Vagina (tissue), 2 donors: ENCODE results near the gene IWS1. TPM values are rescaled to one million over a fixed set of nuclear protein-coding genes. Genes with fewer than 3 reads are reported as not detected.

Source experiments
- DNase-seq, 2 donors: peaks; one replicate each; pipeline ENCODE4 v3.0.0-alpha.2; 2017; ENCODE audit errors: extremely low spot score in 2 of 2
- H3K27ac ChIP-seq: fragments of 200-600 bp; sonication (generic); one replicate; pipeline ENCODE4 v1.5.1; 2019
- H3K27me3 ChIP-seq: fragments of 200-600 bp; sonication (generic); one replicate; pipeline ENCODE4 v1.5.1; 2019
- H3K36me3 ChIP-seq, 2 donors: fragments of 200-600 bp; sonication (generic); one replicate each; pipeline ENCODE4 v1.5.1; 2017 to 2019
- H3K4me1 ChIP-seq: fragments of 200-600 bp; sonication (generic); one replicate; pipeline ENCODE4 v1.5.1; 2019
- H3K4me3 ChIP-seq, 2 donors: fragments of 200-600 bp; sonication (generic); 1 replicate in 1 of 2; 2 replicates in 1 of 2; pipeline ENCODE4 v1.5.1; 2016 to 2019
- H3K9me3 ChIP-seq: fragments of 200-600 bp; sonication (generic); one replicate; pipeline ENCODE4 v1.5.1; 2019
- POLR2A ChIP-seq, 2 donors: fragments of 450-650 bp; IDR thresholded peaks; one replicate each; pipeline ENCODE4 v1.6.1; 2017; ENCODE audit warnings: antibody characterized with exemption in 2 of 2, mild to moderate bottlenecking in 2 of 2, moderate library complexity in 2 of 2
- POLR2AphosphoS5 ChIP-seq, 2 donors: sonication (generic); formaldehyde crosslinking; IDR thresholded peaks; one replicate each; pipeline ENCODE4 v1.9.0; 2017; ENCODE audit warnings: antibody characterized with exemption in 2 of 2, mild to moderate bottlenecking in 2 of 2, low read depth in 1 of 2; ENCODE audit not compliant: insufficient read depth in 1 of 2
- intact Hi-C: fragments of 100-400 bp; cut with DNase I; formaldehyde crosslinking; loops from one replicate; pipeline ENCODE4 v1.15.1; 2023
- total RNA-seq: library from RNA; depleted of rRNA; stranded (reverse); fragments of >200 nt; gene quantifications from one replicate; pipeline ENCODE4 v1.2.3, GENCODE V29; 2016
- TF ChIP-seq, protein P1 (sequence below), 3 experiments: fragments of 450-650 bp in 2 of 3; fragments of 200-600 bp in 1 of 3; sonication (generic) in 1 of 3; IDR thresholded peaks; one replicate each; pipeline ENCODE4 v1.5.1; 2017 to 2019; ENCODE audit warnings: antibody characterized with exemption in 3 of 3, mild to moderate bottlenecking in 2 of 3, moderate library complexity in 2 of 3

The IWS1 gene
- total RNA-seq, 1 donor from 2014 or later: 40.8 TPM

DNA sequence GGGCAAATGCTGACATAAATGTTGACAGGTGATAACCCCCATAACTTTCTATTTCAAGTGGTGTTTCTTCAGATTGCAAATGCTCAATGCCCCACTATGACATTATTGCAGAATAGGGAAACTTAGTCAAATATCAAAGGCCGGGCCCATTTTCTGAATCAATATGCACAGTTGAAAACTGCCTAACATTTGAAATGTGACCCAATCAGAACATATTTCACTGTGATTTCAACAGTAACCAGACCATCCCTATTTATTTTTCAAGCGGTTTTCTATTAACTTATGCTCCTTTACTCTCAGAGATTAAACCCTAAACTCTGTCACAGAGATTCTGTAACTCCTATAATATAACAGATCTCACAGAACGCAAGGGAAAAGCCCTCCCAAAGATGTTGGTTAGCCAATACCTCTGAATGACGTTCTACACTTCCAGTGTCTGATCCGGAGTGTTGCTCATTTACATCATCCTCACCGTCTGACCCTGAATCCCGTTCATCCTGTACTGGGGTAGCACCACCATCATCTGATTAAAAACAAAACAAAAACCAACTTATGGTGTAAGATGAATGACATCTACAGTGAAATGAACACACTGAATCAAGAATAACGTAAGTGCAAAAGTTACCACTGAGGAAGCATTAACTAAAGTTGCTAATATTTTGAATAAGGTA is 2.9 kb downstream of the IWS1 start:
- intact Hi-C loops: no loop called here
- no peaks in the 10 kb centered on the region for H3K9me3 ChIP-seq

DNA sequence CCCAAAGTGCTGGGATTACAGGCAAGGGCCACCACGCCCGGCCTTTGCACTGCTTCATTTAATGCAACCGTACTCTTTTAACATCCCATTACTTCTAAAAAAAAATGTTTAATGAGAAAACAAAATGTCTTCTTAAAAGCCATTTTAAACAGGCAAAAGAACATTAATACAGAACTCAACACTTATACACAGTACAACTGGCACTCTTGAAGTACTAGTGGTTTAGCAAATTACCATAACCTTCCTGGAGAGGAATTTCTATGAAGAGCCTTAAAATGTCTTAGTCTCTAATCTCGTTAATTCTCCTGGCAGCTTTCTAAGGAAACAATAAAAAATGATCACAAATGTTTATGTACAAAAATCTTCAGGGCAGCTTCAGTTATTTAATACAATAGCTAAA is 5.9 kb downstream of the IWS1 start:
- Histone ChIP-seq H3K27me3 (no peaks in the 10 kb centered on the region), H3K9me3 (no peaks in the 10 kb centered on the region), H3K36me3 (peaks cover 0 to 26% of the 10 kb centered on the region in 2 donors), H3K4me3 (no peak overlapping the region), H3K27ac (no peak overlapping the region), H3K4me1 (peaks cover 43% of the 10 kb centered on the region)
- DNase-seq: no peak
- TF ChIP-seq POLR2AphosphoS5 (IDR thresholded peaks at IDR 0.05; ENCODE audit: insufficient read depth in 1 of 2, low read depth in 1 of 2): no peak
- TF ChIP-seq POLR2A (IDR thresholded peaks at IDR 0.05): no peak
- TF ChIP-seq, protein P1, sequence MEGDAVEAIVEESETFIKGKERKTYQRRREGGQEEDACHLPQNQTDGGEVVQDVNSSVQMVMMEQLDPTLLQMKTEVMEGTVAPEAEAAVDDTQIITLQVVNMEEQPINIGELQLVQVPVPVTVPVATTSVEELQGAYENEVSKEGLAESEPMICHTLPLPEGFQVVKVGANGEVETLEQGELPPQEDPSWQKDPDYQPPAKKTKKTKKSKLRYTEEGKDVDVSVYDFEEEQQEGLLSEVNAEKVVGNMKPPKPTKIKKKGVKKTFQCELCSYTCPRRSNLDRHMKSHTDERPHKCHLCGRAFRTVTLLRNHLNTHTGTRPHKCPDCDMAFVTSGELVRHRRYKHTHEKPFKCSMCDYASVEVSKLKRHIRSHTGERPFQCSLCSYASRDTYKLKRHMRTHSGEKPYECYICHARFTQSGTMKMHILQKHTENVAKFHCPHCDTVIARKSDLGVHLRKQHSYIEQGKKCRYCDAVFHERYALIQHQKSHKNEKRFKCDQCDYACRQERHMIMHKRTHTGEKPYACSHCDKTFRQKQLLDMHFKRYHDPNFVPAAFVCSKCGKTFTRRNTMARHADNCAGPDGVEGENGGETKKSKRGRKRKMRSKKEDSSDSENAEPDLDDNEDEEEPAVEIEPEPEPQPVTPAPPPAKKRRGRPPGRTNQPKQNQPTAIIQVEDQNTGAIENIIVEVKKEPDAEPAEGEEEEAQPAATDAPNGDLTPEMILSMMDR (IDR thresholded peaks at IDR 0.05): no peak
- intact Hi-C loops: no loop called here

More for the DNA sequence above, 2.9 kb downstream of the IWS1 start:
- Histone ChIP-seq H3K4me3 (no peak overlapping the region), H3K4me1 (peaks cover 43% of the 10 kb centered on the region), H3K27me3 (no peaks in the 10 kb centered on the region), H3K36me3 (peaks cover 0 to 23% of the 10 kb centered on the region in 2 donors), H3K27ac (no peak overlapping the region)
- DNase-seq: peak in 1 of 2 donors; percentile 32
- TF ChIP-seq POLR2AphosphoS5 (IDR thresholded peaks at IDR 0.05; ENCODE audit: insufficient read depth in 1 of 2, low read depth in 1 of 2) (no peak), POLR2A (IDR thresholded peaks at IDR 0.05) (no peak)
- TF ChIP-seq, protein P1 (IDR thresholded peaks at IDR 0.05): no peak

DNA sequence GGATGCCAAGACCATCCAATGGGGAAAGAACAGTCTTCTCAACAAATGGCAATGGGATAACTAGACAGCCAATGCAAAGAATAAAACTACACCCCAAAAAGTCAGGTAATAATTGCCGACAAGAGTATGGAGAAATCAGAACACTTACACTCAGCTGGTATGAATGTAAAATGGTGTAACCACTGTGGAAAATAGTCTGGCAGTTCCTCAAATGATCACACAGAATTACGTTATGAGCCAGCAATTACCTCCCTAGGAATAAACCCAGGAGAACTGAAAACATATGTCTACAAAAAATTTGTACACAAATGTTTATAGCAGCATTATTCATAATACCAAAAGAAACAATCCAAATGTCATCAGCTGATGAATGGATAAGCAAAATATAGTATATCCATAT is 8.8 kb downstream of the IWS1 start:
- no peak overlapping the region for H3K4me3 ChIP-seq
- no peak for DNase-seq
- no peaks in the 10 kb centered on the region for H3K27me3 ChIP-seq
- intact Hi-C loops: no loop called here
- no peaks in the 10 kb centered on the region for H3K9me3 ChIP-seq
- H3K27ac ChIP-seq: no peak overlapping the region
- peaks cover 26% of the 10 kb centered on the region for H3K4me1 ChIP-seq
- peaks cover 0 to 25% of the 10 kb centered on the region in 2 donors for H3K36me3 ChIP-seq
- TF ChIP-seq, protein P1 (IDR thresholded peaks at IDR 0.05): no peak
- TF ChIP-seq POLR2AphosphoS5 (IDR thresholded peaks at IDR 0.05; ENCODE audit: insufficient read depth in 1 of 2, low read depth in 1 of 2) (no peak), POLR2A (IDR thresholded peaks at IDR 0.05) (no peak)

DNA sequence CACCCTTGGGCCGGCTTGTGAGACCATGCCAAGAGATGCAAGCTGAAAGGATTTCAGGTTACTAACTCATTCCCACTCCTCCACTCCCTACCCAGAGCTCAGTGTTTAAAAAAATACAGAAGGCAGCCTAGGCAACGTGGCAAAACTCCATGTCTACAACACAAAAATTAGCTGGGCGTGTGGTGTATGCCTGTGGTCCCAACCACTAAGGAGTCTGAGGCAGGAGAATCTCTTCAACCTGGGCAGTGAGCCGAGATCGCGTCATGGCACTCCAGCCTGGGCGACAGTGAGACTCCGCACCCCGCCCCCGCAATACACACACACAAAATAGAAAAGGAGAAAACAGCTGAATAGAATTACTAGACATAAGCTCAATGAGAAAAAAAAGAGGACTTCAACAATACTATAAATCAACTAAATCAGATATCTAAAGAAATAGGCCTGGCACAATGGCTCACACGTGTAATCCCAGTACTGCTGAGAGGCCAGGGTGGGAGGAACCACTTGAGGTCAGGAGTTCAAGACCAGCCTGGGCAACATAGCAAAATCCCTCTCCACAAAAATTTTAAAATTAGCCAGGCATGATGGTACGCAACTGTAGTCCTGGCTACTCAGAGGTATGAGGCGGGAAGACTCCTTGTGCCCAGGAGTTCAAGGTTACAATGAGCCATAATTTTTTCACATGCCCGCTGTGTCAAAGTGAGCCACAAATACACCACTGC is 10.1 kb downstream of the IWS1 start:
- Histone ChIP-seq H3K9me3 (no peaks in the 10 kb centered on the region), H3K4me3 (no peak overlapping the region), H3K27ac (no peak overlapping the region), H3K36me3 (peaks cover 0 to 16% of the 10 kb centered on the region in 2 donors), H3K27me3 (no peaks in the 10 kb centered on the region), H3K4me1 (peaks cover 23% of the 10 kb centered on the region)
- DNase-seq: no peak
- intact Hi-C loops: no loop called here
- TF ChIP-seq, protein P1 (IDR thresholded peaks at IDR 0.05): no peak
- TF ChIP-seq POLR2A (IDR thresholded peaks at IDR 0.05): no peak
- TF ChIP-seq POLR2AphosphoS5 (IDR thresholded peaks at IDR 0.05; ENCODE audit: insufficient read depth in 1 of 2, low read depth in 1 of 2): peak in 1 of 2 donors; percentile 40
